Adrenal gland (tissue), 5 donors: ENCODE measurements around the gene CSNK1G1.

Experiments used
- CTCF ChIP-seq, 6 experiments: fragments of 450-650 bp in 4 of 6; fragments of 200-600 bp in 2 of 6; sonication (generic) in 1 of 6; IDR thresholded peaks; 1 replicate in 5 of 6; 2 replicates in 1 of 6; pipeline versions ENCODE4 v1.5.1 to v1.8.0; 2016 to 2021; ENCODE audit warnings: antibody characterized with exemption in 6 of 6, mild to moderate bottlenecking in 2 of 6, moderate library complexity in 1 of 6
- POLR2A ChIP-seq, 2 donors: fragments of 450-650 bp; IDR thresholded peaks; one replicate each; pipeline ENCODE4 v1.6.1; 2017; ENCODE audit warnings: antibody characterized with exemption in 2 of 2, mild to moderate bottlenecking in 2 of 2, moderate library complexity in 1 of 2
- donor health status: DM: no; HTN: no; CAD: no.

- no peak for TF ChIP-seq CTCF (IDR thresholded peaks at IDR 0.05)
- no peak for TF ChIP-seq POLR2A (IDR thresholded peaks at IDR 0.05)
These were observed 221.6 kb downstream of the CSNK1G1 start for GRCh38 chr15:64134345-64134829.
